SU-DHL-6 (cell line): Measurements from ENCODE around the gene RBFOX2.

Experiments
- CTCF ChIP-seq: fragments of 200-600 bp; sonication (generic); IDR thresholded peaks from one replicate; pipeline ENCODE4 v1.5.1; 2017; ENCODE audit warnings: antibody characterized with exemption, mild to moderate bottlenecking, low read length, moderate library complexity; ENCODE audit not compliant: insufficient read depth, poor library complexity, severe bottlenecking
- EZH2phosphoT487 ChIP-seq: fragments of 200-600 bp; sonication (generic), shearing (Covaris generic); conservative IDR thresholded peaks from 2 replicates; pipeline ENCODE4 v1.6.1; 2018; ENCODE audit warnings: mild to moderate bottlenecking, antibody characterized with exemption, low read length, moderate library complexity, mixed read lengths

GRCh38 chr22:35766654-35767580 lies 261.7 kb downstream of the RBFOX2 start:
- TF ChIP-seq CTCF (no peak), EZH2phosphoT487 (no peak)
